Dermis lymphatic vessel endothelial cell (primary cell): ENCODE data around the gene DACT3. TPM values are rescaled to one million over a fixed set of nuclear protein-coding genes. Genes with fewer than 3 reads are reported as not detected.

ENCODE experiments used
- total RNA-seq: library from RNA; depleted of rRNA; stranded (reverse); fragments of >200 nt; gene quantifications from 2 replicates; pipeline ENCODE4 v1.2.1, GENCODE V29; 2014

Gene DACT3
- 0.09 and 0.11 TPM in 2 replicates for total RNA-seq

GRCh38 chr19:46661020-46661731, at the start of gene DACT3:
TSS of gene DACT3 (minus strand) at chr19:46661182. CDS start at chr19:46661064, 118 bp downstream.

GRCh38 chr19:46635920-46636761, 24.8 kb downstream of the DACT3 start, which contains the start of gene GNG8:
TSS of gene GNG8 (minus strand) at chr19:46636202. CDS start at chr19:46634682, 1,520 bp downstream.

GRCh38 chr19:46624958-46625661, 35.9 kb downstream of the DACT3 start, which contains the start of gene PTGIR:
TSS of gene PTGIR (minus strand) at chr19:46625089. CDS start at chr19:46624225, 864 bp downstream.

GRCh38 chr19:46601318-46602224, 59.4 kb downstream of the DACT3 start, which contains the start of gene CALM3:
TSS of gene CALM3 (plus strand) at chr19:46601330. CDS start at chr19:46601435, 105 bp downstream.

Other genes starting within 250 kb of the DACT3 start
- 0.17 and 0.22 TPM in 2 replicates for gene CCDC8, start 247.6 kb downstream of the DACT3 start, total RNA-seq
- not detected in 2 replicates for gene PNMA8C, start 232.2 kb downstream of the DACT3 start, total RNA-seq
- gene PNMA8A, start 189.6 kb downstream of the DACT3 start, total RNA-seq: 0.52 TPM in 1 of 2 replicates, not detected in the other
- under 0.01 TPM in 2 replicates for gene PNMA8B, start 165.3 kb downstream of the DACT3 start, total RNA-seq
- 104 TPM in 2 replicates for gene CALM3, start 59.9 kb downstream of the DACT3 start, total RNA-seq
- 0.11 TPM in 1 of 2 replicates, not detected in the other for gene PTGIR, start 36.1 kb downstream of the DACT3 start, total RNA-seq
- not detected in 2 replicates for gene GNG8, start 25.0 kb downstream of the DACT3 start, total RNA-seq
- gene PRKD2, start 55.9 kb upstream of the DACT3 start, total RNA-seq: 22.0 and 33.1 TPM in 2 replicates
- gene FKRP, start 84.9 kb upstream of the DACT3 start, total RNA-seq: 7.8 and 10.0 TPM in 2 replicates
- 74.6 and 86.6 TPM in 2 replicates for gene STRN4, start 85.3 kb upstream of the DACT3 start, total RNA-seq
- gene SLC1A5, start 127.4 kb upstream of the DACT3 start, total RNA-seq: 16.4 and 21.6 TPM in 2 replicates
- gene AP2S1, start 189.7 kb upstream of the DACT3 start, total RNA-seq: 120 and 160 TPM in 2 replicates
- gene ARHGAP35, start 199.8 kb upstream of the DACT3 start, total RNA-seq: 22.3 and 22.8 TPM in 2 replicates